ENCODE results near the gene CDHR4.
"Not testable (repeated sequence)": the region's sequence is repeated elsewhere in the genome, so short reads cannot be mapped to it uniquely, and the experiment has no call there.

CDHR4 gene

GRCh38 chr3:49803465-49804140 is 3.9 kb upstream of the CDHR4 start:
- peak; percentile 31 for DNase-seq

- peak; percentile 86 for DNase-seq
These were observed 3.2 kb upstream of the CDHR4 start, which contains the start of gene INKA1 for GRCh38 chr3:49802719-49803464. Gene INKA1, plus strand, starts transcription at chr3:49803261. Its CDS starts 132 bp downstream, at chr3:49803393.

- no peak for DNase-seq
These were observed 1.5 kb upstream of the CDHR4 start for GRCh38 chr3:49801160-49801559.

GRCh38 chr3:49799105-49799504 is 568 bp downstream of the CDHR4 start:
- DNase-seq = no peak

- DNase-seq = no peak
These were observed 4.5 kb downstream of the CDHR4 start for GRCh38 chr3:49794926-49795905.

GRCh38 chr3:49794431-49794830 is 5.2 kb downstream of the CDHR4 start:
- DNase-seq = no peak

- DNase-seq = no peak
These were observed 6.1 kb downstream of the CDHR4 start for GRCh38 chr3:49793486-49794085.

- no peak for DNase-seq
These were observed 7.1 kb downstream of the CDHR4 start for GRCh38 chr3:49792371-49793150.

- no peak for DNase-seq
These were observed 8.1 kb downstream of the CDHR4 start for GRCh38 chr3:49791571-49791970.

- no peak for DNase-seq
These were observed 8.9 kb downstream of the CDHR4 start for GRCh38 chr3:49790626-49791411.

GRCh38 chr3:49788056-49788455 is 11.6 kb downstream of the CDHR4 start:
- DNase-seq = no peak

GRCh38 chr3:49787536-49787935 is 12.1 kb downstream of the CDHR4 start:
- no peak for DNase-seq

GRCh38 chr3:49787182-49787464 is 12.6 kb downstream of the CDHR4 start:
- no peak for DNase-seq

GRCh38 chr3:49786357-49787181 is 13.1 kb downstream of the CDHR4 start, which contains the start of gene IP6K1:
Gene IP6K1, minus strand, starts transcription at chr3:49786542. Its CDS starts 38,502 bp downstream, at chr3:49748040.
- DNase-seq = peak; percentile 100

- no peak for DNase-seq
These were observed 13.9 kb downstream of the CDHR4 start for GRCh38 chr3:49785565-49786356.

GRCh38 chr3:49782277-49782676 is 17.4 kb downstream of the CDHR4 start:
- DNase-seq = not testable (repeated sequence)

- DNase-seq = no peak
These were observed 18.1 kb downstream of the CDHR4 start for GRCh38 chr3:49781415-49782199.

- DNase-seq = not testable (repeated sequence)
These were observed 18.7 kb downstream of the CDHR4 start for GRCh38 chr3:49780975-49781365.
